Measurements from ENCODE around the gene NBEAL1.

- TF ChIP-seq POLR2A (IDR thresholded peaks at IDR 0.05; ENCODE audit: low read depth, low read length) = no peak
- TF ChIP-seq TAF1 (IDR thresholded peaks at IDR 0.05; ENCODE audit: borderline replicate concordance, low read depth, low read length) = no peak
Observed at GRCh38 chr2:203261326-203262159, 246.9 kb downstream of the NBEAL1 start.

All from GM12892 (cell line).